Endothelial cell of umbilical vein (primary cell): ENCODE measurements around the gene EML6. TPM values are rescaled to one million over a fixed set of nuclear protein-coding genes. Genes with fewer than 3 reads are reported as not detected.

ENCODE experiments used
- BruUV-seq: library from RNA; stranded (reverse); fragments of 400-500 nt; replicated peaks from 2 replicates; lab custom pipeline; 2021; lab: Mats Ljungman, UMichigan
- CTCF ChIA-PET: fragments of 300-600, 350-600 bp; sonication (Branson Sonifier 250); formaldehyde crosslinking; loops from one replicate; lab custom pipeline; 2021; ENCODE audit warnings: antibody characterized with exemption, inconsistent platforms; lab: Charles Lee
- POLR2A ChIA-PET: fragments of 300-600, 350-600 bp; sonication (Branson Sonifier 250); formaldehyde crosslinking; loops from one replicate; lab custom pipeline; 2021; ENCODE audit warnings: antibody characterized with exemption, inconsistent platforms; lab: Charles Lee
- DNase-seq: peaks from one replicate; pipeline ENCODE4 v3.0.0-alpha.2; 2011; ENCODE audit warnings: low read depth, low spot score
- FAIRE-seq: peaks from 2 replicates; lab custom pipeline; 2011; peaks lifted over from hg19 to GRCh38; lab: Jason Lieb, UNC
- H2AFZ ChIP-seq: 2 replicates; pipeline ENCODE4 v1.6.0; 2012; ENCODE audit warnings: low read depth, low read length, control low read depth, inconsistent platforms
- H3K27ac ChIP-seq: 2 replicates; pipeline ENCODE4 v1.5.1; 2011; ENCODE audit warnings: low read depth, mild to moderate bottlenecking, control low read depth, low read length, moderate library complexity; ENCODE audit not compliant: insufficient read depth
- H3K27me3 ChIP-seq, 2 experiments: 2 replicates each; pipeline versions ENCODE4 v1.6.0 to v1.6.1; 2011; ENCODE audit warnings: low read length in 2 of 2, mixed read lengths in 1 of 2; ENCODE audit not compliant: control insufficient read depth in 2 of 2, insufficient read depth in 2 of 2
- H3K36me3 ChIP-seq, 2 experiments: 2 replicates in 1 of 2; 3 replicates in 1 of 2; pipeline ENCODE4 v1.5.1; 2011; ENCODE audit warnings: low read length in 2 of 2, mild to moderate bottlenecking in 1 of 2, moderate library complexity in 1 of 2; ENCODE audit not compliant: control insufficient read depth in 2 of 2, insufficient read depth in 2 of 2; ENCODE audit errors: extremely low read depth in 1 of 2
- H3K4me1 ChIP-seq: 3 replicates; pipeline ENCODE4 v1.5.1; 2011; ENCODE audit warnings: mild to moderate bottlenecking, low read length; ENCODE audit not compliant: control insufficient read depth, insufficient read depth; ENCODE audit errors: extremely low read depth
- H3K4me2 ChIP-seq: 2 replicates; pipeline ENCODE4 v1.6.1; 2011; ENCODE audit warnings: low read length, control low read depth, mixed read lengths; ENCODE audit not compliant: insufficient read depth
- H3K4me3 ChIP-seq, 3 experiments: fragments of 200-600 bp in 1 of 3; sonication (generic), shearing (Covaris generic) in 1 of 3; replicated peaks in 1 of 3; 2 replicates each; pipeline ENCODE4 v1.5.1; 2011 to 2016; ENCODE audit warnings: control low read depth in 3 of 3, low read length in 3 of 3, mild to moderate bottlenecking in 2 of 3, inconsistent platforms in 1 of 3, low read depth in 1 of 3, moderate library complexity in 1 of 3; ENCODE audit not compliant: insufficient read depth in 1 of 3
- H3K79me2 ChIP-seq: 2 replicates; pipeline ENCODE4 v1.6.0; 2012; ENCODE audit warnings: low read length, inconsistent platforms; ENCODE audit not compliant: control insufficient read depth, insufficient read depth
- H3K9ac ChIP-seq: replicated peaks from 2 replicates; pipeline ENCODE3; 2011; ENCODE audit warnings: low read length, control low read depth; ENCODE audit not compliant: insufficient read depth; ENCODE audit errors: extremely low read depth
- H3K9me1 ChIP-seq: replicated peaks from 3 replicates; pipeline ENCODE4 v1.6.0; 2011; ENCODE audit warnings: mild to moderate bottlenecking, low read length; ENCODE audit not compliant: control insufficient read depth, insufficient read depth; ENCODE audit errors: extremely low read depth
- H3K9me3 ChIP-seq: replicated peaks from 2 replicates; pipeline ENCODE4 v1.5.1; 2012; ENCODE audit warnings: low read length, inconsistent platforms; ENCODE audit not compliant: control insufficient read depth, insufficient read depth
- H4K20me1 ChIP-seq: replicated peaks from 2 replicates; pipeline ENCODE3; 2011; ENCODE audit warnings: mild to moderate bottlenecking, low read length; ENCODE audit not compliant: control insufficient read depth, insufficient read depth; ENCODE audit errors: extremely low read depth
- CTCF ChIP-seq, 2 donors: IDR thresholded peaks; 1 replicate in 1 of 2; 2 replicates in 1 of 2; pipeline ENCODE4 v1.5.1; 2011; ENCODE audit warnings: low read length in 2 of 2, mild to moderate bottlenecking in 2 of 2, moderate library complexity in 2 of 2, control low read depth in 1 of 2, inconsistent platforms in 1 of 2, low read depth in 1 of 2; ENCODE audit not compliant: insufficient read depth in 1 of 2; ENCODE audit errors: extremely low read depth in 1 of 2
- EZH2 ChIP-seq: IDR thresholded peaks from 2 replicates; pipeline ENCODE4 v1.6.1; 2012; ENCODE audit warnings: borderline replicate concordance, low read depth, mild to moderate bottlenecking, moderate library complexity, low read length, inconsistent platforms; ENCODE audit not compliant: severe bottlenecking
- FOS ChIP-seq: IDR thresholded peaks from 2 replicates; pipeline ENCODE4 v1.6.1; 2011; ENCODE audit warnings: mild to moderate bottlenecking, low read length, moderate library complexity, borderline replicate concordance; ENCODE audit not compliant: insufficient read depth
- GATA2 ChIP-seq: IDR thresholded peaks from 2 replicates; pipeline ENCODE4 v1.7.0; 2011; ENCODE audit warnings: low read depth, mild to moderate bottlenecking, moderate library complexity, mixed read lengths, low read length; ENCODE audit not compliant: insufficient read length, insufficient read depth
- JUN ChIP-seq: IDR thresholded peaks from 2 replicates; pipeline ENCODE4 v1.6.1; 2011; ENCODE audit warnings: borderline replicate concordance, low read depth; ENCODE audit not compliant: insufficient read length, insufficient read depth
- MAX ChIP-seq: IDR thresholded peaks from 2 replicates; pipeline ENCODE4 v1.6.1; 2011; ENCODE audit not compliant: insufficient read depth, insufficient read length
- MYC ChIP-seq: IDR thresholded peaks from one replicate; pipeline ENCODE4 v1.6.1; 2011; ENCODE audit warnings: mild to moderate bottlenecking, low read depth, low read length
- POLR2A ChIP-seq: IDR thresholded peaks from 2 replicates; pipeline ENCODE4 v1.6.1; 2012; ENCODE audit warnings: low read depth, mild to moderate bottlenecking, control low read depth, low read length
- POLR2AphosphoS5 ChIP-seq: IDR thresholded peaks from 2 replicates; pipeline ENCODE4 v1.6.1; 2012; ENCODE audit warnings: low read depth, mild to moderate bottlenecking, control low read depth, low read length, moderate library complexity; ENCODE audit not compliant: insufficient read depth
- dilution Hi-C: fragments of 300-500 bp; cut with MboI; formaldehyde crosslinking; loops from one replicate; pipeline ENCODE4 v1.15.0; 2019; ENCODE audit warnings: low sequenced_read_pairs; ENCODE audit not compliant: extremely low pct_ligation_motif_present
- intact Hi-C: fragments of 100-400 bp; cut with micrococcal nuclease; formaldehyde crosslinking; loops from one replicate; pipeline ENCODE4 v1.10.0; 2022
- polyA plus RNA-seq, 4 experiments: library from polyadenylated mRNA; depleted of rRNA in 3 of 4; stranded (reverse) in 3 of 4; unstranded in 1 of 4; fragments of >200 nt; gene quantifications; 2 replicates each; pipeline versions ENCODE4 v1.2.1 to v1.2.3, GENCODE V29; 2011 to 2012; ENCODE audit warnings: missing spikeins in 1 of 4
- total RNA-seq: library from RNA; stranded (reverse); gene quantifications from 2 replicates; pipeline ENCODE4 v1.2.3, GENCODE V29; 2021

EML6 gene
- total and polyA plus RNA-seq, 2 donors (not counting 3 experiments of a cell fraction or from before 2014, with no cell fraction given): 0.79 to 2.1 TPM

- no peaks in the 10 kb centered on the region for H3K9me1 ChIP-seq
- ChIA-PET CTCF (interaction anchor here (1.2 to 7.0 kb wide), 5 partner anchors 9 to 34 kb away, joined by 3 to 69 read pairs (median 11); no protein-coding TSS in a partner anchor), POLR2A (interaction anchor here (1.5 kb wide), 1 partner anchor 10 kb away, joined by 4 read pairs; no protein-coding TSS in a partner anchor)
- peaks cover 0 to 2% of the 10 kb centered on the region in 2 experiments for H3K27me3 ChIP-seq
- peaks cover 14% of the 10 kb centered on the region for H3K4me1 ChIP-seq
- H3K4me3 ChIP-seq: no peak overlapping the region
- H3K27ac ChIP-seq: no peak overlapping the region
- H3K79me2 ChIP-seq: no peaks in the 10 kb centered on the region
- peaks cover 2 to 5% of the 10 kb centered on the region in 2 experiments for H3K36me3 ChIP-seq
- FAIRE-seq: no peak
- no peak overlapping the region for H2AFZ ChIP-seq
- intact Hi-C loops (no loop called here), dilution Hi-C loops (no loop called here)
- no peaks in the 10 kb centered on the region for H3K9me3 ChIP-seq
- no peak for DNase-seq
- no TSS peak for BruUV-seq
- no peak for TF ChIP-seq CTCF (IDR thresholded peaks at IDR 0.05; ENCODE audit: extremely low read depth in 1 of 2, insufficient read depth in 1 of 2, low read depth in 1 of 2, low read length in 2 of 2)
- no peak for TF ChIP-seq FOS
- TF ChIP-seq GATA2: no peak
- no peak for TF ChIP-seq POLR2A
- TF ChIP-seq POLR2AphosphoS5: no peak
- no peak for TF ChIP-seq MAX
- TF ChIP-seq JUN: no peak
- no peak for TF ChIP-seq MYC
- TF ChIP-seq EZH2: no peak
- no peak overlapping the region for H3K9ac ChIP-seq
- H3K4me2 ChIP-seq: no peak overlapping the region
- H4K20me1 ChIP-seq: no peaks in the 10 kb centered on the region
Measured at GRCh38 chr2:54675281-54675680, 48.2 kb upstream of the EML6 start.
